Nephron (organoid): ENCODE results near the gene VCP.

Experiments used
- H3K27ac Mint-ChIP-seq, 3 experiments: 2 replicates each; pipeline ENCODE4 v1.8.0; 2020; ENCODE audit warnings: mixed read lengths in 3 of 3, mild to moderate bottlenecking in 2 of 3, moderate library complexity in 1 of 3
- H3K27me3 Mint-ChIP-seq: 2 replicates; pipeline ENCODE4 v1.8.0; 2021; ENCODE audit warnings: low read depth, mild to moderate bottlenecking, moderate library complexity, mixed read lengths
- H3K36me3 Mint-ChIP-seq: 2 replicates; pipeline ENCODE4 v1.8.0; 2020; ENCODE audit warnings: low read depth, mixed read lengths
- H3K4me1 Mint-ChIP-seq: 2 replicates; pipeline ENCODE4 v1.8.0; 2020; ENCODE audit warnings: mixed read lengths
- H3K4me3 Mint-ChIP-seq, 3 experiments: 2 replicates each; pipeline ENCODE4 v1.8.0; 2020; ENCODE audit warnings: mild to moderate bottlenecking in 3 of 3, mixed read lengths in 3 of 3, moderate library complexity in 2 of 3
- H3K9me3 Mint-ChIP-seq: 2 replicates; pipeline ENCODE4 v1.8.0; 2020; ENCODE audit warnings: mixed read lengths
- TF ChIP-seq, protein P1 (sequence below), 3 experiments: fragments of 200-600 bp; sonication (generic); IDR thresholded peaks; one replicate each; pipeline ENCODE4 v1.5.0; 2021; ENCODE audit warnings: antibody characterized with exemption in 3 of 3; ENCODE audit not compliant: unreplicated experiment in 3 of 3

Gene VCP

DNA sequence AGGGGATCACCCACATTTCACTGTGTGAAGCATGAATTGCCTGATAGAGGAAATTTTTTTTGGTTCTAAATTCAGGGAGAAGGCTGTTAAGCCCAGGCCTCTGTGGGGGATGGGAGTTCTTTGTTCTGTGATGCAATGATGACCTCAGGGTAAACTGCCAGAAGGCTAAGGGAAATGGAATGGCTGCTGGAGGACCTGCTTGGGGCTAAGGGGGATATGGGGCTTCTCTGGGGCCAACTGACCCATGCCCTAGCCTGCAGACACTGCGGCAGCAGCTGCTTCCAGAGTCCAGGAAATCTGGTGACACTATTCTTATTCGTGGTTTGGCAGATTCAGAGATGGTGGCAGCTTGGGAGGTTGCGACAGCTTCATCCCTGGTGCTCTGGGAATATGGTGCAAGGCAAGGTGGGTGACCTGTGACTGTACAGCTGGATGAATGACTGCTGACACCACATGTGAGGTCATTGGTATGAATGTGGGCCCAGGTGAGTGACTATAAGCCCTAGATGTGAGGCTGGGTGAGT is 30.3 kb downstream of the VCP start:
- Mint-ChIP-seq H3K27me3 (no peaks in the 10 kb centered on the region), H3K4me3 (no peak overlapping the region), H3K9me3 (no peaks in the 10 kb centered on the region), H3K27ac (no peak overlapping the region), H3K4me1 (no peaks in the 10 kb centered on the region), H3K36me3 (peaks cover 32% of the 10 kb centered on the region)
- TF ChIP-seq, protein P1, sequence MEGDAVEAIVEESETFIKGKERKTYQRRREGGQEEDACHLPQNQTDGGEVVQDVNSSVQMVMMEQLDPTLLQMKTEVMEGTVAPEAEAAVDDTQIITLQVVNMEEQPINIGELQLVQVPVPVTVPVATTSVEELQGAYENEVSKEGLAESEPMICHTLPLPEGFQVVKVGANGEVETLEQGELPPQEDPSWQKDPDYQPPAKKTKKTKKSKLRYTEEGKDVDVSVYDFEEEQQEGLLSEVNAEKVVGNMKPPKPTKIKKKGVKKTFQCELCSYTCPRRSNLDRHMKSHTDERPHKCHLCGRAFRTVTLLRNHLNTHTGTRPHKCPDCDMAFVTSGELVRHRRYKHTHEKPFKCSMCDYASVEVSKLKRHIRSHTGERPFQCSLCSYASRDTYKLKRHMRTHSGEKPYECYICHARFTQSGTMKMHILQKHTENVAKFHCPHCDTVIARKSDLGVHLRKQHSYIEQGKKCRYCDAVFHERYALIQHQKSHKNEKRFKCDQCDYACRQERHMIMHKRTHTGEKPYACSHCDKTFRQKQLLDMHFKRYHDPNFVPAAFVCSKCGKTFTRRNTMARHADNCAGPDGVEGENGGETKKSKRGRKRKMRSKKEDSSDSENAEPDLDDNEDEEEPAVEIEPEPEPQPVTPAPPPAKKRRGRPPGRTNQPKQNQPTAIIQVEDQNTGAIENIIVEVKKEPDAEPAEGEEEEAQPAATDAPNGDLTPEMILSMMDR (IDR thresholded peaks at IDR 0.05; ENCODE audit: unreplicated experiment in 3 of 3): no peak

DNA sequence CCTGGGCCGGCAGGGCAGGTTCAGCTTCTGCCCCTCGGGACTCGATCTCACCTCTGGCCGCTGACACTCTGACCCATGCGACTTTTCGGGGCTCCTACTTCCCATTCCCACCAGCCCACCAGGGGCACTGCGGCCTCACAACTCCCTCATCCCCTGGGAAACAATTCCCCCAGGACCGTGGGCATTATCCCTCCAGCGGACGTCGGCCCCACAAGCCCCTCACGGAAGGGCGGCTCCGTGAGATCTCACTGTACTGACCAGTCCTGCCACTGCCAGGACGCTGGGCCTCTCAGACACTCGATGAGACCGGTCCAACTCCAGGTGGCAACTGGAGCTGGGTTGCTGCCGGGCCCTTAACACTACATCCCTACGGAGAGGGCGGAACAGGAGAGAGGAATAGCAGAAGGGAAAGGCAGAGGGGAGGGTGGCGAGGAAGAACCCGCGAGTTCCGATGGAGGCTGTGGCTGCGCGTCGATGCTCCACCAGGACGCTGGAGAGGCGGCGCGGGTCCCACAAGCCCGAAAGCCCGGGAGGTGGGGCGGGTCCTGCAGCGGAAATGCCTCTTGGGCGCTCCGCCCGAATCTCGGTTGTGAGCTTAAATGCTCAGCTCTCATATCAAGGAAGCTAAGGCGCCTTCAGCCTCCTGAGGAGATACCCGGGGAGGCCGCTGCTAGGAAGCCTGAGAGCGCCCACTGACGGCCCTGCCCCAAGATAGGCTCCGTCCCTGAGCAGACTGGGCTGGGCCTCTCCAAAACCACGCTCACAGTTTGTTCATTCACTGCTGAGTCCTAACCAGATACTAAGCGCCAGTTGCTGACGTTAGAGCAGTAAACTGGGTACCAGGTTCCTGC is 36.3 kb downstream of the VCP start:
- Mint-ChIP-seq H3K27ac (no peak overlapping the region), H3K4me3 (no peak overlapping the region), H3K9me3 (no peaks in the 10 kb centered on the region), H3K36me3 (peaks cover 16% of the 10 kb centered on the region), H3K4me1 (no peaks in the 10 kb centered on the region), H3K27me3 (no peaks in the 10 kb centered on the region)
- TF ChIP-seq, protein P1 (IDR thresholded peaks at IDR 0.05; ENCODE audit: unreplicated experiment in 3 of 3): no peak

DNA sequence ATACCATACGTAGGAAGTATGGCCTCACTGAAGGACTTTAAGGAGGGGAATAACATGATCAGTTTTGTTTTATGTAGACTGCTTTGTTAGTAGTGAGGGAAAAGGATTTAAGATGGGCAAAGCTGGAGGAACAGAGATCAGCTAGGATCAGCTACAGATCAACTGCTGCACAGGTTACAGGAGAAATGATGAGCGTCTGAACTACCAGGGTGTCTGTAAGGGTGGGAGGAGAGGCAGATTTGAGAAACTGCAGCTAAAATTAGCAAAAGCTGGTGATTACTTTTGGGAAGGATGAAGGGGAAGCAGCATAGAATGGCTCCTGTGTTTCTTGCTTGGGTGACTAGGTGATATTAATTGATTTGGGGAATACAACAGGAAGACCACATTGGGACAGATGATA is 39.3 kb downstream of the VCP start:
- Mint-ChIP-seq H3K9me3 (no peaks in the 10 kb centered on the region), H3K27ac (no peak overlapping the region), H3K4me3 (no peak overlapping the region), H3K4me1 (peaks cover 4% of the 10 kb centered on the region), H3K36me3 (peaks cover 21% of the 10 kb centered on the region), H3K27me3 (no peaks in the 10 kb centered on the region)
- TF ChIP-seq, protein P1 (IDR thresholded peaks at IDR 0.05; ENCODE audit: unreplicated experiment in 3 of 3): no peak

DNA sequence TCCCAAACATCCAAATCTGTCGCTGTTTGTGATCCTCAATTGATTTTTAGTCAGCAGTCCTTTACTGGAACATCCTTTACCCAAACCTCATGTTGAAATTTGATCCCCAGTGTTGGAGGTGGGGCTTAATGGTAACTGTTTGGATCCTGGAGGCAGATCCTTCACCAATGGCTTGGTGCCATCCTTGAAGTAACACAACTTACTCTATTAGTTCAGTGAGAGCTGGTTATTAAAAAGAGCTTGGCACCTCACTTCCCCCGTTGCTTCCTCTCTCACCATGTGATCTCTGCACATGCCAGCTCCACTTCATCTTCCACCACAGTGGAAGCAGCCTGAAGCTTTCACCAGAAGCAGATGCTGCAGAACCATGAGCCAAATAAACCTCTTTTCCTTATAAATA is 42.6 kb downstream of the VCP start:
- H3K4me1 Mint-ChIP-seq: peaks cover 22% of the 10 kb centered on the region
- H3K36me3 Mint-ChIP-seq: peaks cover 16% of the 10 kb centered on the region
- no peak overlapping the region for H3K4me3 Mint-ChIP-seq
- TF ChIP-seq, protein P1 (IDR thresholded peaks at IDR 0.05; ENCODE audit: unreplicated experiment in 3 of 3): no peak
- no peaks in the 10 kb centered on the region for H3K9me3 Mint-ChIP-seq
- no peak overlapping the region for H3K27ac Mint-ChIP-seq
- H3K27me3 Mint-ChIP-seq: no peaks in the 10 kb centered on the region

DNA sequence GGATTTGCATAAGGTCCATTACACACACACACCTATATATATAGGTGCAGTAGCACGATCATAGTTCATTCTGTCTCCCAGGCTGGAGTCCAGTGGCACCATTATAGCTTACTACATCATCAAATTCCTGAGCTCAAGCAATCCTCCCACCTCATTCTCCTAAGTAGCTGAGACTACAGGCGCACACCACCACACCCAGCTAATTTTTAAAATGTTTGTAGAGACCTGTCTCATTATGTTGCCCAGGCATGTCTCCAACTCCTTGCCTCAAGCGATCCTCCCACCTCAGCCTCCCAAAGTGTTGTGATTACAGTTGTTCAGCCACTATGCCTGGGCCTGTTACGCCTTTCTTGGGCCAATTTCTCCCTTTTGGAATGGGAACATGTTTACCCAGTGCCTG is 43.2 kb downstream of the VCP start:
- TF ChIP-seq, protein P1 (IDR thresholded peaks at IDR 0.05; ENCODE audit: unreplicated experiment in 3 of 3): no peak
- Mint-ChIP-seq H3K27ac (no peak overlapping the region), H3K4me1 (peaks cover 22% of the 10 kb centered on the region), H3K9me3 (no peaks in the 10 kb centered on the region), H3K27me3 (no peaks in the 10 kb centered on the region), H3K36me3 (peaks cover 16% of the 10 kb centered on the region), H3K4me3 (no peak overlapping the region)

DNA sequence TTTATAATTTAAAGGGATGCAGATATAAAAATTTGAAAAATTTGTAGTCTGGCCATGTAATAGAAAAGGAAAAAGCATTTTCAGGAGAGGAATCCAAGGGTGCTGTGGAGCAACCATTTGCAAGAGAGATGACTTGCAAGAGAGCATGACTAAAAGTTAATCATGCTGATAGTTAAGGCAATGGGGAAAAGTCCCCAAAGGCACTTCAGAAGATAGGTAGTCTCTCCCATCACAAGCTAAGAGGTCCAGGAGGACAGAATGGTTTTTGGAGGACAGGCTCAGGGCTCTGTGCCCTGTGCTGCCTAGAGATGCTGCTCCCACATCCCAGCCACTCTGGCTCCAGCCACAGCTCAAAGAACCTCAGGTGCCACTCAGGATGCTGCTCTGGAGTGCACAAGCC is 44.1 kb downstream of the VCP start:
- Mint-ChIP-seq H3K4me1 (peaks cover 22% of the 10 kb centered on the region), H3K27me3 (no peaks in the 10 kb centered on the region), H3K4me3 (no peak overlapping the region), H3K9me3 (no peaks in the 10 kb centered on the region), H3K36me3 (peaks cover 24% of the 10 kb centered on the region), H3K27ac (no peak overlapping the region)
- TF ChIP-seq, protein P1 (IDR thresholded peaks at IDR 0.05; ENCODE audit: unreplicated experiment in 3 of 3): no peak
